Loucy (cell line): ENCODE results near the gene ALAD.

ENCODE experiments used
- H2AFZ ChIP-seq: fragments of 200-600 bp; sonication (generic); 2 replicates; pipeline ENCODE4 v1.6.0; 2016; ENCODE audit warnings: antibody characterized with exemption, mild to moderate bottlenecking, low read length, moderate library complexity
- H3F3A ChIP-seq: fragments of 200-600 bp; 2 replicates; pipeline ENCODE4 v1.6.0; 2016; ENCODE audit warnings: antibody characterized with exemption, low read depth, mild to moderate bottlenecking
- H3K27me3 ChIP-seq: fragments of 200-600 bp; sonication (generic); 2 replicates; pipeline ENCODE4 v1.6.1; 2014; ENCODE audit warnings: low read length, mild to moderate bottlenecking; ENCODE audit not compliant: insufficient read depth, poor library complexity, severe bottlenecking
- H3K36me3 ChIP-seq: fragments of 200-600 bp; sonication (generic); 2 replicates; pipeline ENCODE4 v1.6.1; 2016; ENCODE audit warnings: low read length; ENCODE audit not compliant: insufficient read depth
- H3K4me1 ChIP-seq: fragments of 200-600 bp; sonication (generic); 2 replicates; pipeline ENCODE4 v1.5.1; 2014; ENCODE audit warnings: low read length, mild to moderate bottlenecking; ENCODE audit not compliant: insufficient read depth, poor library complexity, severe bottlenecking
- H3K4me2 ChIP-seq: fragments of 200-600 bp; sonication (generic); 2 replicates; pipeline ENCODE4 v1.6.0; 2014; ENCODE audit warnings: antibody characterized with exemption, low read length, low read depth, mild to moderate bottlenecking; ENCODE audit not compliant: poor library complexity, severe bottlenecking
- H3K4me3 ChIP-seq: fragments of 200-600 bp; sonication (generic); 2 replicates; pipeline ENCODE4 v1.5.1; 2014; ENCODE audit warnings: low read length, mild to moderate bottlenecking, mixed read lengths; ENCODE audit not compliant: poor library complexity, severe bottlenecking
- H3K79me2 ChIP-seq: fragments of 200-600 bp; sonication (generic); 2 replicates; pipeline ENCODE4 v1.6.1; 2014; ENCODE audit warnings: low read length; ENCODE audit not compliant: insufficient read depth
- H3K9ac ChIP-seq: fragments of 200-600 bp; sonication (generic); 2 replicates; pipeline ENCODE4 v1.6.0; 2014; ENCODE audit warnings: mild to moderate bottlenecking, low read depth, low read length, moderate library complexity; ENCODE audit not compliant: poor library complexity, severe bottlenecking
- H3K9me2 ChIP-seq: fragments of 200-600 bp; sonication (generic); replicated peaks from 2 replicates; pipeline ENCODE4 v1.6.1; 2016; ENCODE audit warnings: low read depth, low read length, mixed read lengths
- H3K9me3 ChIP-seq: fragments of 200-600 bp; sonication (generic); 2 replicates; pipeline ENCODE4 v1.6.1; 2014; ENCODE audit warnings: mild to moderate bottlenecking, antibody characterized with exemption, low read length, low read depth; ENCODE audit not compliant: insufficient read depth
- H4K20me1 ChIP-seq: fragments of 200-600 bp; sonication (generic); 2 replicates; pipeline ENCODE4 v1.6.0; 2014; ENCODE audit warnings: antibody characterized with exemption, low read length, mild to moderate bottlenecking; ENCODE audit not compliant: insufficient read depth, poor library complexity, severe bottlenecking
- CTCF ChIP-seq: fragments of 200-600 bp; sonication (generic); conservative IDR thresholded peaks from 2 replicates; pipeline ENCODE4 v1.5.1; 2014; ENCODE audit warnings: mild to moderate bottlenecking, antibody characterized with exemption, low read length
- EZH2phosphoT487 ChIP-seq: fragments of 200-600 bp; IDR thresholded peaks from 2 replicates; pipeline ENCODE4 v1.6.1; 2018; ENCODE audit warnings: antibody characterized with exemption, mild to moderate bottlenecking, moderate library complexity, borderline replicate concordance

Gene ALAD

GRCh38 chr9:113395000-113395861 is 5.9 kb downstream of the ALAD start:
- Histone ChIP-seq H3K4me3 (no peak overlapping the region), H3K4me2 (no peak overlapping the region), H3K9me2 (no peaks in the 10 kb centered on the region), H3K9ac (no peak overlapping the region), H3K36me3 (peaks cover 11% of the 10 kb centered on the region; the same call in 1 of the 2 replicates), H3K27me3 (no peaks in the 10 kb centered on the region), H3K9me3 (no peaks in the 10 kb centered on the region), H3K4me1 (peaks cover 20% of the 10 kb centered on the region), H3K79me2 (peaks cover 12% of the 10 kb centered on the region), H2AFZ (no peak overlapping the region), H4K20me1 (no peaks in the 10 kb centered on the region), H3F3A (no peaks in the 10 kb centered on the region)
- TF ChIP-seq EZH2phosphoT487 (no peak), CTCF (no peak)

- no peak for TF ChIP-seq CTCF
- TF ChIP-seq EZH2phosphoT487, result no peak
- H3K27me3 ChIP-seq, result no peaks in the 10 kb centered on the region
- H3K4me1 ChIP-seq, result peaks cover 1% of the 10 kb centered on the region
- H3K9me3 ChIP-seq, result no peaks in the 10 kb centered on the region
- H2AFZ ChIP-seq, result no peak overlapping the region
- H4K20me1 ChIP-seq, result no peaks in the 10 kb centered on the region
- no peaks in the 10 kb centered on the region for H3K9me2 ChIP-seq
- no peaks in the 10 kb centered on the region for H3K79me2 ChIP-seq
- peaks cover 24% of the 10 kb centered on the region; the same call in 1 of the 2 replicates for H3K36me3 ChIP-seq
- no peaks in the 10 kb centered on the region for H3F3A ChIP-seq
- H3K9ac ChIP-seq, result no peak overlapping the region
- no peak overlapping the region for H3K4me3 ChIP-seq
- no peak overlapping the region for H3K4me2 ChIP-seq
Measured at GRCh38 chr9:113393281-113393680, 7.8 kb downstream of the ALAD start.

GRCh38 chr9:113391917-113392316 is 9.2 kb downstream of the ALAD start:
- H3K36me3 ChIP-seq, result peaks cover 28% of the 10 kb centered on the region; the same call in 1 of the 2 replicates
- no peak overlapping the region for H3K4me3 ChIP-seq
- no peak for TF ChIP-seq CTCF
- TF ChIP-seq EZH2phosphoT487, result no peak
- no peaks in the 10 kb centered on the region for H4K20me1 ChIP-seq
- H3K27me3 ChIP-seq, result no peaks in the 10 kb centered on the region
- H3F3A ChIP-seq, result no peaks in the 10 kb centered on the region
- no peak overlapping the region for H3K9ac ChIP-seq
- H3K9me3 ChIP-seq, result no peaks in the 10 kb centered on the region
- H3K79me2 ChIP-seq, result no peaks in the 10 kb centered on the region
- H3K4me2 ChIP-seq, result no peak overlapping the region
- no peak overlapping the region for H2AFZ ChIP-seq
- no peaks in the 10 kb centered on the region for H3K9me2 ChIP-seq
- H3K4me1 ChIP-seq, result no peaks in the 10 kb centered on the region
